ENCODE data around the gene LAMTOR4.

LAMTOR4 gene

GRCh38 chr7:100148559-100149328, at the start of gene LAMTOR4:
Gene LAMTOR4 (plus strand): TSS chr7:100148918. CDS start chr7:100148973, 55 bp downstream.
- DNase-seq (ENCODE audit: low spot score): peak; percentile 100

- DNase-seq (ENCODE audit: low spot score): no peak
Measured at GRCh38 chr7:100099452-100099851, 49.3 kb upstream of the LAMTOR4 start.

DNA sequence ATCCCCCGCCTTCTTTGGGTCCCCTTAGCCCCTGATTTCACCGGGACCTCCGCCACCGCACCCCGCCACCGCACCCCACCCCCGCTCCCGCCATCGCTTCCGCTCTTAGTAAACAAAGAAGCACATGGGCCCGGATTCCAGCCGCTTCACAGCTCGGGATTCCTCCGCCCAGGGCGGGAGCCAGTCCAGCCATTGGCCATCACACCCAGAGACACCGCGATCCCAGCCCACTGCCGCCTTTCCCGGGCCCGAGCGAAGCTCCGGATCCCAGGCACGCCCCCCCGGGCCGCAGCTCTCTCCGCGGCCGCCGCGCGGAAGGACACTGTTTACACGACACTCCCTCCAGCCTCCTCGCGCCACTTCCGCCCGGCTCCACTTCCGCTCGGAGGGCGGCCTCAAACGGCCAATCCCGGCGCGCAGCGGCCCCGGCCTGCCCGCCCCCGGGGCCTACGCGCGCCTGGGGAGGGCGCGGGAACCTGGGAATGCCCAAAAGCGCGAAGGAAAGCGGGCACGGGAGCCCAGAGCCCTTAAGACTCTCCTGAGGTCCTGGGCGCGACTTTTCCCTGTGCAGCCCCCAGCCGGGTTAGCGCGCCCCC, 48.2 kb upstream of the LAMTOR4 start:
- peak; percentile 96 for DNase-seq (ENCODE audit: low spot score)

DNA sequence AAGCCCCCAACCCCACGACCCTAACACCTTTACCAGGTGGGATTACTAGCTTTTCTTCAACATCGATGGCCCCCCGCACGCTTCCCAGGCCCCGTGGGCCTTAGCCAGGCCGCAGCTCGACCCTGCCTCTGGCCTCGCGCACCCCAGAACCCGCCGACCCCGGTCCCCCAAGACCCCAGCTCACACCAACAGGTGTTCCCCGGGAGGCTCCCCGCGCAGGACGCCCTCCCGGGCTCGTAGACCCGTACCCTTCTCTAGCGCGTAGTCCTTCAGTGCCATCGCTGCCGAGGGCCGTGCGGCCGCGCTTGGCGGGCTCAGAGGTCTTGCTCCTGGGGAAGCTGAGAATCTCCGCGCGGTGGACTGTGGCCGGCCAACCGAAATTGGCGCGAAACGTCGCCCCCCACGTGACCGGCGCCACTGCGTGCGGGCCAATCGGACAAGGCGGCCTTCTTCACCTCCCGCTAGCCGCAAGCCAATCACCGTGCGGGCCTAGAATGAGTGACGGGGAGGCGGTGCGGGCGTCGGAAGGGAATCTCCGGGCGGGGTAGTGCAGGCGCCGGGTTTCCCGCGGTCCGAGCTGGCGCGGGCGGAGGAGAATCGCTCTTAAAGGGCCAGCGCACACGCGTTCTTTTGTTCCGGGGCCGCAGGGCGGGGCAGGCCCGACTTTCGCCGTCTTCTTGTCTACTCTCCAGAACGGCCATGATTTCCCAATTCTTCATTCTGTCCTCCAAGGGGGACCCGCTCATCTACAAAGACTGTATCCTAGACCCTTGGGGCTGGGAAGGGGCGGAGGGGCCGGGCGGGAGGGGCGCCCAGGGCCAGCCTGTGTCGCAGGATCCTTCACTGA, 47.5 kb upstream of the LAMTOR4 start, which contains the start of the genes AP4M1 and MCM7:
TSS of gene AP4M1 (plus strand) at position 628 of the 847 bp plus-strand sequence. CDS start at position 700, 72 bp downstream.
TSS of gene MCM7 (minus strand) at position 382 of the 847 bp plus-strand sequence. CDS start at position 279, 103 bp downstream.
- peak; percentile 99 for DNase-seq (ENCODE audit: low spot score)

GRCh38 chr7:100102950-100103840, 45.5 kb upstream of the LAMTOR4 start:
- DNase-seq (ENCODE audit: low spot score): no peak

- no peak for DNase-seq (ENCODE audit: low spot score)
Measured at GRCh38 chr7:100105534-100105933, 43.2 kb upstream of the LAMTOR4 start.

DNA sequence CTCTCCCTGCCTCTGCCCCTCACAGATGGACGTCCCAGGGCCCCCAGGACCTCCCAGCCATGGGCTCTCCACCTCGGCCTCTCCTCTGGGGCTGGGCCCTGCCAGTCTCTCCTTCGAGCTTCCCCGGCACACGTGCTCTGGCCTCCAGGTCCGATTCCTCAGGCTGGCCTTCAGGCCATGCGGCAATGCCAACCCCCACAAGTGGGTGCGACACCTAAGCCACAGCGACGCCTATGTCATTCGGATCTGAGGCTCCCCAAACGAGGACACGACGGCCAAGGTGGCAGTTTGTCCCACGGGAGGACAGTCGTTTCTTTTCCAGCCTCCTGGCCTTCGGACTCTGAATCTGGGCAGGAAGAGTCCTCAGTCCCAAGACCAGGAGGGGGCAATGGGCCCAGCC, 42.1 kb upstream of the LAMTOR4 start:
- no peak for DNase-seq (ENCODE audit: low spot score)

GRCh38 chr7:100107125-100107737, 41.5 kb upstream of the LAMTOR4 start:
- no peak for DNase-seq (ENCODE audit: low spot score)

- no peak for DNase-seq (ENCODE audit: low spot score)
Measured at GRCh38 chr7:100107890-100108289, 40.8 kb upstream of the LAMTOR4 start.

GRCh38 chr7:100109521-100110163, 39.1 kb upstream of the LAMTOR4 start:
- no peak for DNase-seq (ENCODE audit: low spot score)

GRCh38 chr7:100111156-100111555, 37.6 kb upstream of the LAMTOR4 start:
- DNase-seq (ENCODE audit: low spot score): no peak

DNA sequence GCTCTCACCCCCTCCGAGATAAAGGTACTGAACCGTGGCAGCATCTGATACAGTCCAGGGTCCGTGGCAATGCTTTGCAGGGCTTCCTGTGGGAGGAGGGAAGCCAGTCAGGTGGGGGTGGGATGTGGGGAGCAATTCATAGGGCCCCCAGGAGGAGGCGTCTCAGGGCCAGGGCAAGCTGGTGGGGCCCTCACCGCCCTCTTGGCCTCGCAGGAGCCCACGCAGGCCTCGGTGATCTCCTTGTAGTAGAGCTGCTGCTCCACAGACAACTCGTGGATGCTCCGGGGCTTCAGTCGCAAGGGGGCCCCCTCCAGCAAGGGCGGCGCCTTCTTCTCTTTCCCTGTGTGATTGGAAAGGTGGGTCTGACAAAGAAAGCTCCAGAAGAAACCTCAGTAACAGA, 36.8 kb upstream of the LAMTOR4 start:
- DNase-seq (ENCODE audit: low spot score): no peak

- no peak for DNase-seq (ENCODE audit: low spot score)
Measured at GRCh38 chr7:100115026-100115425, 33.7 kb upstream of the LAMTOR4 start.

DNA sequence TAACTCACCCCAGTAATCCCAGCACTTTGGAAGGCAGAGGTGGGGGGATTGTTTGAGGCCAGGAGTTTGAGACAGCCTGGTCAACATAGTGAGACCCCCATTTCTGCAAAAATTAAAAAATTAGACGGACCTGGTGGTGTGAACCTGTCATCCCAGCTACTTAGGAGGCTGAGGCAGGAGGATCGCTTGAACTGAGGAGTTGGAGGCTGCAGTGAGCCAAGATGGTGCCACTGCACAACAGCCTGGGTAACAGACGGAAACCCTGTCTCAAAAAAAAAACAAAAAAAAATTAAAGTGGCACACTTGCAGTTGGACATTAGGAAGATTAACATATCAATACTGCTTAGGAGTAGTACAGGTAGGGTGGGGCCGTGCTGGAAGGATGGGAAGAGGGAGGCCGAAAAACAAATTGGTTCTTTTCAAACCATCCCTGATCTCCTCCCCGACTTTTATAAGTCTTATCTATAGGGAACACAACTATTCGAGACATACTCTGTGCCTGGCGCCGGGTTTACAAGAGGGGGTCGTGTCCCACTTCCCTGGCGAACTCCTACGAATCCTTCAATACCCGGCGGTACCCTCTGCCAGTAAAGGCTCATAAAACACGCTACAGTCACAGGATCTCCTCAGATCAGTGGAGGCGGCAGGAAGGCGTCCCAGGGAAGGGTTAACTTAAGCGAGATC, 30.2 kb upstream of the LAMTOR4 start:
- no peak for DNase-seq (ENCODE audit: low spot score)

GRCh38 chr7:100119072-100119969, 29.4 kb upstream of the LAMTOR4 start, which contains the start of the genes CNPY4 and TAF6:
Gene CNPY4 (plus strand): TSS chr7:100119634. CDS start chr7:100119745, 111 bp downstream.
Gene TAF6 (minus strand): TSS chr7:100119358. CDS start chr7:100114209, 5,149 bp downstream.
- DNase-seq (ENCODE audit: low spot score): peak; percentile 100

GRCh38 chr7:100119970-100120732, 28.6 kb upstream of the LAMTOR4 start:
- DNase-seq (ENCODE audit: low spot score): peak; percentile 85

- no peak for DNase-seq (ENCODE audit: low spot score)
Measured at GRCh38 chr7:100120733-100121036, 28.0 kb upstream of the LAMTOR4 start.

DNA sequence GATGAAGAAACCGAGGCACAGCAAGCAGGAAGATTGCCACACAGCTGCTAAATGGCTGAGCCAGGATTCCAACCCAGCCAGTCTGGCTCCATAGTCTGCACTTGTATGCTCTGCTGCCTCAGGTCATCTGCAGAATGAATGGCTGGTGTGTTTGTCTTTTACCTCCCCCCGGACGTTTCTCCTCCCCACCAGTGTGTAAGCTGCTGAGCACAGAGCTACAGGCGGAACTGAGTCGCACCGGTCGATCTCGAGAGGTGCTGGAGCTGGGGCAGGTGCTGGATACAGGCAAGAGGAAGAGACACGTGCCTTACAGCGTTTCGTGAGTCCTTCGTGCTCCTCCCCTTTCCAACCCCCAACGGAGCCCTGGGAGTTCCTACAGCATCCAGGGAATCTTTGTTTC, 26.7 kb upstream of the LAMTOR4 start:
- peak; percentile 88 for DNase-seq (ENCODE audit: low spot score)

Data from COLO829 (cell line).